ENCODE measurements around the gene MRGPRE.

MRGPRE gene

DNA sequence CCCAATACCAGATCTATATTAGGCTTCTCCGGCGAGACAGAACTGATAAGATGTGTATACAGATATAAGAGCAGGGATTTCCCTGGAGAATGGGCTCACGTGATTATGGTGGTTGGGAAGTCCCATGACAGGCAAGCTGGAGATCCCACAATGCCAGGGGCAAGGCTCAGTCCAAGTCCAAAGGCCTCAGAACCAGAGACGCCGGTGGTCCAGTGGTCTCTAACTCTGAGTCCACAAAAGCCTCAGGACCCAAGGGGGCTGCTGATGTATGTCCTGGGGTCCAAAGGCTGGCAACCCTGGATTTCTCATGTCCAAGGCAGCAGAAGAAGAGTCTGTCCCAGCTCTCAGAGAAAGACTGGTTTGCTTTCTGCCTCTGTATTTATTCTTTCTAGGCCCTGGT lies 51.3 kb downstream of the MRGPRE start:
- Histone ChIP-seq H3K4me3 (ENCODE audit: low read length) (no peak overlapping the region), H3K36me3 (ENCODE audit: insufficient read depth, low read length) (no peaks in the 10 kb centered on the region)

DNA sequence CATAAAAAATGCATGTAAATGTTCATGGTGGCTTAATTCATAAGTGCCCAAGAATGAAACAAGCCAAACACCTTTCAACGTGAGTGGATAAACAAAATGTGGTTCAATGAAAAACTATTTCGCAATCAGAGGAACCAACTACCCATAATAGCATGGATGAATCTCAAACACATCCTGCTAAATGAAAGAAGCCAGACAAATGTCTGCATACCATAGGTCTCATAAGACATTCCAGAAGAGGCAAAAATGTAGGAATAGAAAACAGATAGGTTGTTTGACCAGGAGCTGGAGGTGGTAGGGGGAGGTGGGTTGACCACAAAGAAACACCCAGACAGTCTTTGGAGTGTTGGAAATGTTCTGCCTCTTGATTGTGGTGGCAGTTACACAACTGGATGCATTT lies 53.9 kb downstream of the MRGPRE start:
- Histone ChIP-seq H2AFZ (ENCODE audit: low read depth, low read length) (no peak overlapping the region), H3K9me3 (ENCODE audit: low read length) (peaks cover 6% of the 10 kb centered on the region), H3K36me3 (ENCODE audit: insufficient read depth, low read length) (no peaks in the 10 kb centered on the region), H3K27me3 (ENCODE audit: insufficient read depth, low read length) (no peaks in the 10 kb centered on the region), H3K4me1 (ENCODE audit: insufficient read depth, low read length) (no peaks in the 10 kb centered on the region), H3K4me3 (ENCODE audit: low read length) (no peak overlapping the region)

More for the DNA sequence above, 51.3 kb downstream of the MRGPRE start:
- H3K4me1 ChIP-seq (ENCODE audit: insufficient read depth, low read length): no peaks in the 10 kb centered on the region
- peaks cover 1% of the 10 kb centered on the region for H3K9me3 ChIP-seq (ENCODE audit: low read length)
- no peaks in the 10 kb centered on the region for H3K27me3 ChIP-seq (ENCODE audit: insufficient read depth, low read length)
- H2AFZ ChIP-seq (ENCODE audit: low read depth, low read length): no peak overlapping the region

DNA sequence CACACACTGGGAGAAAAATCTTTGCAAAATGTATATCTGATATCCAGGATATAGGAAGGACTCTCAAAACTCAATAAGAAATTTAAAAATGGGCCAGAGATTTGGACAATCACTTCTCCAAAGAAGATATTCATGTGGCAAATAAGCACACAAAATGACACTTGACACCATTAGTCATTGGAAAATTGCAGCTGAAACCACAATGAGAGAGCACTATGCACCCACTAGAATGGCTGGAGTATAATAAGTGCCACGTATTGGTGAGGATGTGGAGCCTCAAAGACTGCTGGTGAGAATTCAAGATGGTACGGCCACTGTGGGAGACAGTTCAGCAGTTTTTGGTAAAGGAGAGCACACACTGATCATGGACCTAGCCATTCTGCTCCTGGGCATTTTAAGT lies 54.3 kb downstream of the MRGPRE start:
- no peaks in the 10 kb centered on the region for H3K4me1 ChIP-seq (ENCODE audit: insufficient read depth, low read length)
- H3K36me3 ChIP-seq (ENCODE audit: insufficient read depth, low read length): no peaks in the 10 kb centered on the region
- no peaks in the 10 kb centered on the region for H3K27me3 ChIP-seq (ENCODE audit: insufficient read depth, low read length)
- peaks cover 6% of the 10 kb centered on the region for H3K9me3 ChIP-seq (ENCODE audit: low read length)
- H2AFZ ChIP-seq (ENCODE audit: low read depth, low read length): no peak overlapping the region
- H3K4me3 ChIP-seq (ENCODE audit: low read length): no peak overlapping the region

All from neuron (in vitro differentiated cells).